Activated CD8-positive, alpha-beta memory T cell treated with anti-CD3 and anti-CD28 coated beads for 1 hour (primary cell): ENCODE data around the gene METTL21A.

ENCODE experiments used
- DNase-seq, 2 donors: peaks; one replicate each; pipeline ENCODE4 v3.0.0-alpha.2; 2020; ENCODE audit warnings: low read depth in 1 of 2; ENCODE audit errors: extremely low read depth in 1 of 2

METTL21A gene

DNA sequence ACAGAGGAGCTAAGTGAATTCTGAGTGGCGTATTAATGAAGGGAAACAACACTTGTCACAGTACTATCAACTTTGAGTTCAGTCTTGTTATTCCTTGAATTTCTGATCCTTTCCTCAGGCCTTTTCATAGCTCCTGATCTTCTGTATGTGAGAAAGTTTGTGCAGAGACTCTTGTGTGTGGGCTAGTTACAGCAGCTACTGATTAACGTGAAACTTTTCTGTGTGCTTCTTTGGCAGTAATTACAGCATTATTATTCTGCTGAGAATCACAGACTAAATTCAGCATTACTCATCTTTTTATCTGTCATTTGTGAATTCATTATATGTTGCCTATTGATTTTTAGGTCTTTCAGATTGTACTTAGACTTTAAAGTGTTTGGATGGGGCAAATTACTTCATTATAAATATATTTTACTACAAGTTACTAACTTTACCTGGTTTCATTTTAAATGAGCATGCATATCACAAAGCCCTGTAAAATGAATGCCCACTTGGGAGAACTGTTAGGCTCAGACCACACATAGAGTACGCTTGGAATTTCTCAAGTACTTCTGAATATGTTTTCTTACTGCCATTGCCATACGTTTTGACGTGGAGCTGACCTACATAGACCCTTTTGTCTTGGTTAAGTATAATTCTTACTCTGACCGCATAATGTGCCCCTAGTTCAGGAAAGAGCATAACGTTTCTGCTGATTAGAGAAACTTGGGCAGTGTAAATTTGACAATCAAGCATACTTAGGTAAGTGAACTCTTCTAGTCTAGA is 59.3 kb downstream of the METTL21A start:
- DNase-seq = no peak
